GM12878 (cell line): ENCODE results near the gene POU2F1. TPM values are rescaled to one million over a fixed set of nuclear protein-coding genes. Genes with fewer than 3 reads are reported as not detected.

Experiments used
- ATAC-seq: fragments of 200-7000 bp; cut with Tn5 transposase; 3 replicates; pipeline ENCODE4 v1.9.1; 2020; ENCODE audit warnings: mild to moderate bottlenecking, moderate library complexity
- BruUV-seq: library from RNA; stranded (reverse); fragments of 400-500 nt; replicated peaks from 2 replicates; lab custom pipeline; 2021; lab: Mats Ljungman, UMichigan
- CTCF ChIA-PET: fragments of 300-600 bp; sonication (Branson Sonifier 250); formaldehyde crosslinking; extraction: SDS; loops from one replicate; lab custom pipeline; 2021; ENCODE audit warnings: inconsistent platforms; lab: Yijun Ruan, JAX
- POLR2A ChIA-PET: fragments of 350-600 bp; formaldehyde crosslinking; extraction: SDS; loops from one replicate; lab custom pipeline; 2021; ENCODE audit warnings: inconsistent platforms; lab: Charles Lee
- RAD21 ChIA-PET: fragments of 300-600 bp; sonication (Branson Sonifier 250); formaldehyde crosslinking; loops from one replicate; lab custom pipeline; 2023; ENCODE audit warnings: antibody characterized with exemption; ENCODE audit not compliant: unreplicated experiment; lab: Charles Lee
- SMC1A ChIA-PET: fragments of 300-600 bp; sonication (Branson Sonifier 250); formaldehyde crosslinking; loops from one replicate; lab custom pipeline; 2023; ENCODE audit not compliant: unreplicated experiment, uncharacterized antibody; lab: Charles Lee
- DNase-seq: peaks from one replicate; pipeline ENCODE4 v3.0.0-alpha.2; 2011; ENCODE audit warnings: low read depth, low spot score
- FAIRE-seq: peaks from 3 replicates; lab custom pipeline; 2011; peaks lifted over from hg19 to GRCh38; lab: Jason Lieb, UNC
- H2AFZ ChIP-seq: 2 replicates; pipeline ENCODE4 v1.6.0; 2011; ENCODE audit warnings: low read depth, low read length, control low read depth; ENCODE audit not compliant: control insufficient read depth
- H3K27ac ChIP-seq: 2 replicates; pipeline ENCODE4 v1.5.1; 2011; ENCODE audit warnings: control low read depth; ENCODE audit not compliant: control insufficient read depth, insufficient read depth
- H3K27me3 ChIP-seq, 2 experiments: replicated peaks in 1 of 2; 2 replicates each; pipeline versions ENCODE4 v1.6.0 to v1.6.1; 2011; ENCODE audit warnings: low read length in 1 of 2; ENCODE audit not compliant: control insufficient read depth in 2 of 2, insufficient read depth in 2 of 2
- H3K36me3 ChIP-seq, 2 experiments: 2 replicates each; pipeline ENCODE4 v1.5.1; 2011; ENCODE audit warnings: low read length in 1 of 2; ENCODE audit not compliant: control insufficient read depth in 2 of 2, insufficient read depth in 2 of 2
- H3K4me1 ChIP-seq: 2 replicates; pipeline ENCODE4 v1.6.1; 2011; ENCODE audit warnings: mild to moderate bottlenecking, low read length, moderate library complexity, mixed read lengths; ENCODE audit not compliant: control insufficient read depth, insufficient read depth
- H3K4me2 ChIP-seq: 2 replicates; pipeline ENCODE4 v1.6.0; 2011; ENCODE audit warnings: control low read depth; ENCODE audit not compliant: control insufficient read depth, insufficient read depth
- H3K4me3 ChIP-seq: fragments of 200-600 bp; sonication (generic); 2 replicates; pipeline ENCODE4 v1.5.1; 2016
- H3K79me2 ChIP-seq: 2 replicates; pipeline ENCODE4 v1.6.0; 2011; ENCODE audit warnings: low read length; ENCODE audit not compliant: control insufficient read depth, insufficient read depth
- H3K9ac ChIP-seq: 2 replicates; pipeline ENCODE4 v1.8.0; 2011; ENCODE audit warnings: low read length, control low read depth, mixed read lengths; ENCODE audit not compliant: control insufficient read depth, insufficient read depth
- H3K9me3 ChIP-seq: replicated peaks from 3 replicates; pipeline ENCODE4 v1.5.1; 2011; ENCODE audit warnings: mild to moderate bottlenecking, low read length; ENCODE audit not compliant: control insufficient read depth, insufficient read depth
- H4K20me1 ChIP-seq: 2 replicates; pipeline ENCODE4 v1.6.0; 2011; ENCODE audit not compliant: control insufficient read depth, insufficient read depth
- BCL11A ChIP-seq: IDR thresholded peaks from 2 replicates; pipeline ENCODE4 v1.6.1; 2011; ENCODE audit warnings: low read depth, low read length
- BHLHE40 ChIP-seq, 2 experiments: fragments of 450-650 bp in 1 of 2; IDR thresholded peaks; 2 replicates each; pipeline ENCODE4 v1.6.1; 2011 to 2017; ENCODE audit warnings: low read depth in 2 of 2, borderline replicate concordance in 1 of 2, improper control_type of control experiment in 1 of 2, low read length in 1 of 2, mild to moderate bottlenecking in 1 of 2
- IRF4 ChIP-seq: IDR thresholded peaks from 2 replicates; pipeline ENCODE4 v1.6.1; 2011; ENCODE audit warnings: low read depth, low read length
- MTA2 ChIP-seq: fragments of 450-650 bp; IDR thresholded peaks from 2 replicates; pipeline ENCODE4 v1.6.1; 2016; ENCODE audit warnings: low read depth, mild to moderate bottlenecking, moderate library complexity
- MTA3 ChIP-seq: IDR thresholded peaks from 2 replicates; pipeline ENCODE4 v1.6.1; 2012; ENCODE audit warnings: low read length, inconsistent platforms, borderline replicate concordance
- MXI1 ChIP-seq: fragments of 150-350 bp; IDR thresholded peaks from 2 replicates; pipeline ENCODE4 v1.6.1; 2011; ENCODE audit warnings: low read depth, mild to moderate bottlenecking, inconsistent platforms, low read length, improper control_type of control experiment
- NFYA ChIP-seq: IDR thresholded peaks from 2 replicates; pipeline ENCODE4 v1.6.1; 2011; ENCODE audit warnings: low read depth, mild to moderate bottlenecking, low read length, improper control_type of control experiment, borderline replicate concordance
- RAD51 ChIP-seq: fragments of 450-650 bp; IDR thresholded peaks from 2 replicates; pipeline ENCODE4 v1.6.1; 2016; ENCODE audit warnings: moderate library complexity, mild to moderate bottlenecking, inconsistent platforms
- SPI1 ChIP-seq: IDR thresholded peaks from 2 replicates; pipeline ENCODE4 v1.6.1; 2011; ENCODE audit warnings: low read depth, mild to moderate bottlenecking, low read length, moderate library complexity, borderline replicate concordance; ENCODE audit not compliant: insufficient read depth
- ZNF24 ChIP-seq: fragments of 450-650 bp; IDR thresholded peaks from 2 replicates; pipeline ENCODE4 v1.6.1; 2017; ENCODE audit warnings: antibody characterized with exemption, mild to moderate bottlenecking
- ZNF622 ChIP-seq: fragments of 450-650 bp; IDR thresholded peaks from 2 replicates; pipeline ENCODE4 v1.6.1; 2017; ENCODE audit warnings: mild to moderate bottlenecking, inconsistent platforms
- ZSCAN29 ChIP-seq: fragments of 450-650 bp; IDR thresholded peaks from 2 replicates; pipeline ENCODE4 v1.6.1; 2017; ENCODE audit warnings: mild to moderate bottlenecking, moderate library complexity
- in situ Hi-C: fragments of 300-500 bp; cut with MboI; formaldehyde crosslinking; loops from 9 replicates; pipeline ENCODE4 v1.14.3; 2018; ENCODE audit warnings: mixed read lengths
- intact Hi-C: fragments of 100-400 bp; cut with micrococcal nuclease; formaldehyde crosslinking; loops from one replicate; pipeline ENCODE4 v1.14.2; 2022; ENCODE audit not compliant: unreplicated experiment
- polyA plus RNA-seq, 11 experiments: library from polyadenylated mRNA; depleted of rRNA in 4 of 11; unstranded in 6 of 11; stranded (reverse) in 5 of 11; fragments of >200 nt; fragmentation: Nextera tagmentation in 4 of 11; fragmentation: Illumina TruSeq in 1 of 11; extraction: Ambion mirVana in 4 of 11; extraction: Trizol in 1 of 11; gene quantifications; 1 replicate in 1 of 11; 2 replicates in 10 of 11; pipeline versions ENCODE4 v1.2.1 to v1.2.3, GENCODE V29; 2011 to 2016; ENCODE audit warnings: inconsistent platforms in 2 of 11, missing spikeins in 2 of 11, low read depth in 1 of 11
- total RNA-seq, 4 experiments: library from RNA; depleted of rRNA in 3 of 4; stranded (reverse); fragments of >200 nt in 3 of 4; fragmentation: Illumina TruSeq in 1 of 4; extraction: Trizol in 1 of 4; gene quantifications; 2 replicates each; pipeline versions ENCODE4 v1.2.1 to v1.2.3, GENCODE V29; 2013 to 2021
- TF ChIP-seq, protein P1 (sequence below): fragments of 150-350 bp; IDR thresholded peaks from 2 replicates; pipeline ENCODE4 v1.6.1; 2016; ENCODE audit warnings: low read depth, low read length
- TF ChIP-seq, protein P2 (sequence below): IDR thresholded peaks from 2 replicates; pipeline ENCODE4 v1.6.1; 2011; ENCODE audit warnings: low read depth, mild to moderate bottlenecking, low read length, moderate library complexity, borderline replicate concordance; ENCODE audit errors: extremely low read depth

The POU2F1 gene
- total and polyA plus RNA-seq, 10 of the 15 experiments (the other 5 are each of a cell fraction or from before 2014, with no cell fraction given), result 2.5 to 21.7 (median 12.5) TPM

DNA sequence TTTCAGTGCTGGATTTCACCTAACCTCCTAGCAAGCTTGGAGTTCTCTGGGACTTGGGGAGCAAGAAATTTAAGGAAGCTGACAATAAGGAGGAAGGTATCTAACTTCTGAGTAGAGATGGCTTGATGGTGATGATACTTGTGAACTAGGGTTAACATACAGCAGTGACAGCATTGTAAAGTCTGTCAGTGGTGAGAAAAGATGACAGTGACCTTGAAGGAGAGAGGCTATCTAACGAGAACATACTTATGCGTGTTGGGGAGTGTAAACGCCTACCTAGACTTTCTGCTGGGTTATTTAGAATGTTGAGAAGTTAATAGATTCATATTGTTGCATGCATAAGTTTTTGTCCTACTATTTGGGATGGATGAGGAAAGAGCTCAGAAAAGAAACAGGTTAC is 16.3 kb downstream of the POU2F1 start (continued):
- TF ChIP-seq MTA3 (no peak), RAD51 (no peak), ZNF24 (no peak), MXI1 (no peak), SPI1 (no peak), MTA2 (no peak)
- TF ChIP-seq, protein P1, sequence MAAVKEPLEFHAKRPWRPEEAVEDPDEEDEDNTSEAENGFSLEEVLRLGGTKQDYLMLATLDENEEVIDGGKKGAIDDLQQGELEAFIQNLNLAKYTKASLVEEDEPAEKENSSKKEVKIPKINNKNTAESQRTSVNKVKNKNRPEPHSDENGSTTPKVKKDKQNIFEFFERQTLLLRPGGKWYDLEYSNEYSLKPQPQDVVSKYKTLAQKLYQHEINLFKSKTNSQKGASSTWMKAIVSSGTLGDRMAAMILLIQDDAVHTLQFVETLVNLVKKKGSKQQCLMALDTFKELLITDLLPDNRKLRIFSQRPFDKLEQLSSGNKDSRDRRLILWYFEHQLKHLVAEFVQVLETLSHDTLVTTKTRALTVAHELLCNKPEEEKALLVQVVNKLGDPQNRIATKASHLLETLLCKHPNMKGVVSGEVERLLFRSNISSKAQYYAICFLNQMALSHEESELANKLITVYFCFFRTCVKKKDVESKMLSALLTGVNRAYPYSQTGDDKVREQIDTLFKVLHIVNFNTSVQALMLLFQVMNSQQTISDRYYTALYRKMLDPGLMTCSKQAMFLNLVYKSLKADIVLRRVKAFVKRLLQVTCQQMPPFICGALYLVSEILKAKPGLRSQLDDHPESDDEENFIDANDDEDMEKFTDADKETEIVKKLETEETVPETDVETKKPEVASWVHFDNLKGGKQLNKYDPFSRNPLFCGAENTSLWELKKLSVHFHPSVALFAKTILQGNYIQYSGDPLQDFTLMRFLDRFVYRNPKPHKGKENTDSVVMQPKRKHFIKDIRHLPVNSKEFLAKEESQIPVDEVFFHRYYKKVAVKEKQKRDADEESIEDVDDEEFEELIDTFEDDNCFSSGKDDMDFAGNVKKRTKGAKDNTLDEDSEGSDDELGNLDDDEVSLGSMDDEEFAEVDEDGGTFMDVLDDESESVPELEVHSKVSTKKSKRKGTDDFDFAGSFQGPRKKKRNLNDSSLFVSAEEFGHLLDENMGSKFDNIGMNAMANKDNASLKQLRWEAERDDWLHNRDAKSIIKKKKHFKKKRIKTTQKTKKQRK, result no peak

DNA sequence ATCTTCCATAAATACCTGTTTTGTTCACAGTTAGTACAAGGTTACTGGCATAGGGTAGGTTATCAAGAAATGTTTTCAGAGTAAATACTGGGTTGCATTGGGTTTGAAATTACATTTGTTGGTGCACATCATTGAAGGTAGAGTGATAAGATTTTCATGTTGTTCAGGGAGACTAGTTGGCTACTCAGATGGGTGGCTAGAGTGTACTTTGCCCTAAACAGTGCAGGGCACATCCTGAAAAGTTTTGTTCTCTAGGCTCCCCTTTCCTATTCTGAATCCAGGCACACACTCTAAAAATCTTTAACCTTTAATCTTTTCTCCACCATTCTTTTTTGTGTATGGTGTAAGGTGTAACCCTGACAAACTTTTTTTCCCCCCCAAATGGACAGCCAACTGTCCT is 18.0 kb downstream of the POU2F1 start:
- Histone ChIP-seq H2AFZ (no peak overlapping the region), H3K36me3 (no peaks in the 10 kb centered on the region), H3K27me3 (no peaks in the 10 kb centered on the region), H3K27ac (no peak overlapping the region), H3K9me3 (no peaks in the 10 kb centered on the region), H3K9ac (no peak overlapping the region), H3K79me2 (peaks cover 37% of the 10 kb centered on the region), H3K4me2 (no peak overlapping the region), H4K20me1 (no peaks in the 10 kb centered on the region), H3K4me1 (peaks cover 12% of the 10 kb centered on the region), H3K4me3 (no peak overlapping the region)
- POLR2A ChIA-PET, result no interaction called here
- intact Hi-C loops (no loop called here), in situ Hi-C loops (no loop called here)
- SMC1A ChIA-PET, result no interaction called here
- CTCF ChIA-PET, result no interaction called here
- no TSS peak for BruUV-seq
- FAIRE-seq, result no peak
- RAD21 ChIA-PET, result no interaction called here
- DNase-seq, result no peak
- TF ChIP-seq BHLHE40 (IDR thresholded peaks at IDR 0.05; ENCODE audit: borderline replicate concordance in 1 of 2, low read depth in 2 of 2, low read length in 1 of 2), result no peak
- no peak for TF ChIP-seq BCL11A
- TF ChIP-seq ZNF622, result no peak
- no peak for TF ChIP-seq RAD51
- TF ChIP-seq IRF4, result no peak
- TF ChIP-seq NFYA, result no peak
- TF ChIP-seq, protein P2, sequence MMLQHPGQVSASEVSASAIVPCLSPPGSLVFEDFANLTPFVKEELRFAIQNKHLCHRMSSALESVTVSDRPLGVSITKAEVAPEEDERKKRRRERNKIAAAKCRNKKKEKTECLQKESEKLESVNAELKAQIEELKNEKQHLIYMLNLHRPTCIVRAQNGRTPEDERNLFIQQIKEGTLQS, result no peak
- TF ChIP-seq ZSCAN29, result no peak
- ATAC-seq, result no peak
